VCaP (cell line): ENCODE results near the gene ZNF414.

Experiments used
- H3K27ac ChIP-seq: fragments of 450-650 bp; 2 replicates; pipeline ENCODE4 v1.5.1; 2017
- CTCF ChIP-seq: fragments of 450-650 bp; conservative IDR thresholded peaks from 2 replicates; pipeline ENCODE4 v1.5.1; 2017; ENCODE audit warnings: mild to moderate bottlenecking, moderate library complexity

ZNF414 gene

GRCh38 chr19:8461891-8462290 is 52.1 kb downstream of the ZNF414 start:
- TF ChIP-seq CTCF = no peak
- H3K27ac ChIP-seq = no peak overlapping the region

GRCh38 chr19:8461376-8461775 is 52.6 kb downstream of the ZNF414 start:
- TF ChIP-seq CTCF = no peak
- no peak overlapping the region for H3K27ac ChIP-seq

GRCh38 chr19:8460516-8461298 is 53.3 kb downstream of the ZNF414 start:
- H3K27ac ChIP-seq = peak overlapping the region; percentile 38
- no peak for TF ChIP-seq CTCF
